ENCODE results near the gene DNAJC4. TPM values are rescaled to one million over a fixed set of nuclear protein-coding genes. Genes with fewer than 3 reads are reported as not detected.
A peak's percentile ranks its signal among the peaks of the same experiment; 100 is the strongest.

DNAJC4 gene
- total RNA-seq, 8 experiments from 2014 or later = 13.2 to 51.7 (median 26.9) TPM

DNA sequence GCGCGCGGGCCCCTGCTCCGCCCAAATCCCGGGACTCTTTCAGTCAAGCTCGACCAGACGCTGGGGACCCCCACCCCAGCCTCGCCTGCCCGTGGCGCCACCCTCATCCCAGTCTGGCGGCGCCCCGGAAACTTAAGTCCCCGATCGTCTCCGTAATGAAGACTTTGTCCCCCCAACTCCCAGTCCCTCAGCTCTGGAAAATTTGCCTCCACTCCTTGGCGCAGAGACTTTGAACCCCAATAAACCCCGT lies 21.3 kb downstream of the DNAJC4 start:
- Histone ChIP-seq H3K27ac (no peak overlapping the region), H3K4me1 (replicated peaks in 1 of 2) (peaks cover 14 to 25% of the 10 kb centered on the region in 2 donors)
- no peak for ATAC-seq (replicated peaks in 6 of 8)

GRCh38 chr11:64252003-64252872 lies 21.9 kb downstream of the DNAJC4 start:
- in situ Hi-C loops (cut with MboI; ENCODE audit: low pct_unique_long_range_greater_than_20kb in 2 of 9, low sequenced_read_pairs in 9 of 9, unreplicated experiment in 9 of 9) = no loop called here
- peak overlapping the region; percentile 37 to 61 (median 47) for H3K4me3 ChIP-seq
- H3K27ac ChIP-seq = no peak overlapping the region
- WGBS, 10 experiments = 3 to 18% methylated on average over 4 to 6 of the region's 23 CpGs; no CpG with 5 or more reads in 8 of the 10 experiments
- ATAC-seq (replicated peaks in 6 of 8) = peak in 3 of 8 experiments; percentile 11 to 38 (median 37)
- H3K4me1 ChIP-seq (replicated peaks in 1 of 2) = peaks cover 14 to 25% of the 10 kb centered on the region in 2 donors

More for the DNA sequence above, 21.3 kb downstream of the DNAJC4 start:
- in situ Hi-C loops (cut with MboI; ENCODE audit: low pct_unique_long_range_greater_than_20kb in 2 of 9, low sequenced_read_pairs in 9 of 9, unreplicated experiment in 9 of 9) = no loop called here
- 0% methylated on average over 3 of the region's 18 CpGs; no CpG with 5 or more reads in 9 of the 10 experiments for WGBS, 10 experiments
- H3K4me3 ChIP-seq = peak overlapping the region; percentile 37 to 61 (median 47)

DNA sequence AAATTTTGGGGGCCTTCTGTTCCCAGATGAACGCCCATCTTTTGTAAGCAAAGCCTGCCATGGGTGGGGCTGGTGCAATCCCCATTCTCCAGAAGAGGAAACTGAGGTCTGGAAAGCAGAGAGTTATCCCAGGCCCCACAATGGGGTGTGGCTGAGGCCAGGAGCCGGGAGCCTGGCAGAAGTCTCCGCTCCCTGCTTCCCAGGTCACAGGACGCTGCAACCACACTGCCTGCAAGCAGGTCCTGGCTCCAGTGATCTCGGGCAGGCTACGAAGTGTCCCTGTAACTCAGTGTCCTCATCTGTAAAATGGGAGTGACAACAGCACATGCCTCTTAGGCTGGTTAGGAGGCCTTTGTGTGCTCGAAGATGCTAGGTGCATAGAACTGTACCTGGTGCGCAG lies 22.7 kb downstream of the DNAJC4 start:
- H3K27ac ChIP-seq = no peak overlapping the region
- no peak for ATAC-seq (replicated peaks in 6 of 8)
- in situ Hi-C loops (cut with MboI; ENCODE audit: low pct_unique_long_range_greater_than_20kb in 2 of 9, low sequenced_read_pairs in 9 of 9, unreplicated experiment in 9 of 9) = no loop called here
- WGBS, 10 experiments = 61 to 90% (median 85%) methylated on average over 2 to 7 of the region's 8 CpGs; no CpG with 5 or more reads in 5 of the 10 experiments
- peaks cover 8 to 20% of the 10 kb centered on the region in 2 donors for H3K4me1 ChIP-seq (replicated peaks in 1 of 2)
- no peak overlapping the region for H3K4me3 ChIP-seq

- 100% methylated on average over 1 of the region's 5 CpGs; no CpG with 5 or more reads in 9 of the 10 experiments for WGBS, 10 experiments
- no peak for ATAC-seq (replicated peaks in 6 of 8)
- Histone ChIP-seq H3K4me1 (replicated peaks in 1 of 2) (peaks cover 8 to 20% of the 10 kb centered on the region in 2 donors), H3K27ac (no peak overlapping the region), H3K4me3 (no peak overlapping the region)
- in situ Hi-C loops (cut with MboI; ENCODE audit: low pct_unique_long_range_greater_than_20kb in 2 of 9, low sequenced_read_pairs in 9 of 9, unreplicated experiment in 9 of 9) = no loop called here
Measured at GRCh38 chr11:64253481-64253880, 23.1 kb downstream of the DNAJC4 start.

- in situ Hi-C loops (cut with MboI; ENCODE audit: low pct_unique_long_range_greater_than_20kb in 2 of 9, low sequenced_read_pairs in 9 of 9, unreplicated experiment in 9 of 9) = no loop called here
Measured at GRCh38 chr11:64254326-64254725, 24.0 kb downstream of the DNAJC4 start.

DNA sequence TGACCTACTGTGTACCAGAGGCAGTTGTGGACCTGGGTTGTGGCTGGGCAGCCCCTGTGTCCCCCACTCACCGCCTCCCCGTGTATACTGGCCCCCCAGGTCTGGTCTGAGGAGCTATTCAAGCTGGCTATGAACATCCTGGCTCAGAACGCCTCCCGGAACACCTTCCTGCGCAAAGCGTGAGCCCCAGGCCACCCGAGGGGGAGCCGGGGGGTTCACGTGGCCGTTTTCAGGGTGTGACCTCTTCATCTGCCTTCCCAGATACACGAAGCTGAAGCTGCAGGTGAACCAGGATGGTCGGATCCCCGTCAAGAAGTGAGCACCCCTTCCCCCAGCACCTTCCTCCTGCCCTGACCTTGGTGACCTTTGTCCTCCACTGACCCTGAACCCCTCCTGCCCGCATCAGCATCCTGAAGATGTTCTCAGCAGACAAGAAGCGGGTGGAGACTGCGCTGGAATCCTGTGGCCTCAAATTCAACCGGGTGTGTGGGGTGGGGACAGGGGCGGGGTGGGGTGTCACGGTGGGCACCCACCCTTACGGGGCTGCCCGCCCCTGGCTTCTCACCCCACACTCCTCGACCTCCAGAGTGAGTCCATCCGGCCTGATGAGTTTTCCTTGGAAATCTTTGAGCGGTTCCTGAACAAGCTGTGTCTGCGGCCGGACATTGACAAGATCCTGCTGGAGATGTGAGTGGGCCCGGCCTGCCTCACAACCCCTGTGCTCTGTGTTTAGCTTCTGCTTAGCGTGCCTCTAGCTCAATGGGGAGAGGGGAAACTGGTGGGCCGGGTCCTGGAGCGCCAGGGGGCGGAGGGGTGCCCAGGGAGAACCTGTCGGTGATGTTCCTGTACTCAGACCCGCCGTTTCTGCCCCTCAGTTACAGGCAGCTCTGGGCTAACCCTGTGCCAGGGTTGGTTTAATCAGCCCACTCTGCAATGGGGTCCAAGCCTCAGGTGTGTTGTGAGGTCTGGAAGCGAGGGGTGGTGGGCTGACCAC lies 25.1 kb downstream of the DNAJC4 start:
- ATAC-seq (replicated peaks in 6 of 8) = no peak
- 100% methylated on average over 1 to 4 of the region's 35 CpGs; no CpG with 5 or more reads in 6 of the 10 experiments for WGBS, 10 experiments
- in situ Hi-C loops (cut with MboI; ENCODE audit: low pct_unique_long_range_greater_than_20kb in 2 of 9, low sequenced_read_pairs in 9 of 9, unreplicated experiment in 9 of 9) = no loop called here
- Histone ChIP-seq H3K27ac (no peak overlapping the region), H3K4me1 (replicated peaks in 1 of 2) (peaks cover 7 to 8% of the 10 kb centered on the region in 2 donors), H3K4me3 (no peak overlapping the region)

More at GRCh38 chr11:64254326-64254725, 24.0 kb downstream of the DNAJC4 start:
- no peak for ATAC-seq (replicated peaks in 6 of 8)
- Histone ChIP-seq H3K27ac (no peak overlapping the region), H3K4me3 (no peak overlapping the region), H3K4me1 (replicated peaks in 1 of 2) (peaks cover 8 to 17% of the 10 kb centered on the region in 2 donors)
- WGBS, 10 experiments = 90 to 100% methylated on average over 1 to 2 of the region's 7 CpGs; no CpG with 5 or more reads in 8 of the 10 experiments

DNA sequence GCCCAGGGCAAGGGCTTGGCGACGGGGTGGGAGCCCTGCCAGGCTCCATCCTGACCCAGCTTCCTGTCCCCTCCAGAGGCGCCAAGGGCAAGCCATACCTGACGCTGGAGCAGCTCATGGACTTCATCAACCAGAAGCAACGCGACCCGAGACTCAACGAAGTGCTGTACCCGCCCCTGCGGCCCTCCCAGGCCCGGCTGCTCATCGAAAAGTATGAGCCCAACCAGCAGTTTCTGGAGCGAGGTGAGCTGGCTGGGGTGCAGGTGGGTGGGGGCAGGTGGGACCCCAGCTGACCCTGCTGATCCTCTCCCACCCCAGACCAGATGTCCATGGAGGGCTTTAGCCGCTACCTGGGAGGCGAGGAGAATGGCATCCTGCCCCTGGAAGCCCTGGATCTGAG lies 26.0 kb downstream of the DNAJC4 start:
- H3K27ac ChIP-seq = no peak overlapping the region
- H3K4me1 ChIP-seq (replicated peaks in 1 of 2) = peaks cover 2 to 4% of the 10 kb centered on the region in 2 donors
- no peak overlapping the region for H3K4me3 ChIP-seq
- 80 to 100% (median 96%) methylated on average over 1 to 4 of the region's 15 CpGs; no CpG with 5 or more reads in 7 of the 10 experiments for WGBS, 10 experiments
- ATAC-seq (replicated peaks in 6 of 8) = no peak
- in situ Hi-C loops (cut with MboI; ENCODE audit: low pct_unique_long_range_greater_than_20kb in 2 of 9, low sequenced_read_pairs in 9 of 9, unreplicated experiment in 9 of 9) = no loop called here

DNA sequence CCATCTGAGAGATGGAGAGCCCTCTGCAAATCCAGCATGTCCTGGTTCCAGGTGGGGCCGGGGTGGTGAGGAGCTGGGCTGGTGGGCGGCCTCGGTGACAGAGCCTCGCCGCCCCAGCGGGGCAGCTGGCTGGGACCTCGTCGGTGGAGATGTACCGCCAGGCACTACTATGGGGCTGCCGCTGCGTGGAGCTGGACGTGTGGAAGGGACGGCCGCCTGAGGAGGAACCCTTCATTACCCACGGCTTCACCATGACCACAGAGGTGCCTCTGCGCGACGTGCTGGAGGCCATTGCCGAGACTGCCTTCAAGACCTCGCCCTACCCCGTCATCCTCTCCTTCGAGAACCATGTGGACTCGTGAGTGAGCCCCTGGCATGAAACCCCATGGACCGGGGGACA lies 28.0 kb downstream of the DNAJC4 start:
- no peak overlapping the region for H3K27ac ChIP-seq
- in situ Hi-C loops (cut with MboI; ENCODE audit: low pct_unique_long_range_greater_than_20kb in 2 of 9, low sequenced_read_pairs in 9 of 9, unreplicated experiment in 9 of 9) = no loop called here
- ATAC-seq (replicated peaks in 6 of 8) = no peak
- 50 to 100% (median 58%) methylated on average over 1 to 4 of the region's 24 CpGs; no CpG with 5 or more reads in 6 of the 10 experiments for WGBS, 10 experiments
- peaks cover 3 to 4% of the 10 kb centered on the region in 2 donors for H3K4me1 ChIP-seq (replicated peaks in 1 of 2)
- H3K4me3 ChIP-seq = no peak overlapping the region

- no peak for ATAC-seq (replicated peaks in 6 of 8)
- in situ Hi-C loops (cut with MboI; ENCODE audit: low pct_unique_long_range_greater_than_20kb in 2 of 9, low sequenced_read_pairs in 9 of 9, unreplicated experiment in 9 of 9) = no loop called here
- 86% methylated on average over 1 of the region's 32 CpGs; no CpG with 5 or more reads in 9 of the 10 experiments for WGBS, 10 experiments
- no peak overlapping the region for H3K27ac ChIP-seq
- no peak overlapping the region for H3K4me3 ChIP-seq
- peaks cover 10 to 11% of the 10 kb centered on the region in 2 donors for H3K4me1 ChIP-seq (replicated peaks in 1 of 2)
Measured at GRCh38 chr11:64258946-64259532, 28.7 kb downstream of the DNAJC4 start.

GRCh38 chr11:64259533-64260067 lies 29.3 kb downstream of the DNAJC4 start:
- in situ Hi-C loops (cut with MboI; ENCODE audit: low pct_unique_long_range_greater_than_20kb in 2 of 9, low sequenced_read_pairs in 9 of 9, unreplicated experiment in 9 of 9) = no loop called here
- no peak overlapping the region for H3K27ac ChIP-seq
- H3K4me1 ChIP-seq (replicated peaks in 1 of 2) = peaks cover 16% of the 10 kb centered on the region in 2 donors
- WGBS, 10 experiments = 83 to 100% (median 90%) methylated on average over 1 to 2 of the region's 4 CpGs; no CpG with 5 or more reads in 2 of the 10 experiments
- H3K4me3 ChIP-seq = no peak overlapping the region
- no peak for ATAC-seq (replicated peaks in 6 of 8)

DNA sequence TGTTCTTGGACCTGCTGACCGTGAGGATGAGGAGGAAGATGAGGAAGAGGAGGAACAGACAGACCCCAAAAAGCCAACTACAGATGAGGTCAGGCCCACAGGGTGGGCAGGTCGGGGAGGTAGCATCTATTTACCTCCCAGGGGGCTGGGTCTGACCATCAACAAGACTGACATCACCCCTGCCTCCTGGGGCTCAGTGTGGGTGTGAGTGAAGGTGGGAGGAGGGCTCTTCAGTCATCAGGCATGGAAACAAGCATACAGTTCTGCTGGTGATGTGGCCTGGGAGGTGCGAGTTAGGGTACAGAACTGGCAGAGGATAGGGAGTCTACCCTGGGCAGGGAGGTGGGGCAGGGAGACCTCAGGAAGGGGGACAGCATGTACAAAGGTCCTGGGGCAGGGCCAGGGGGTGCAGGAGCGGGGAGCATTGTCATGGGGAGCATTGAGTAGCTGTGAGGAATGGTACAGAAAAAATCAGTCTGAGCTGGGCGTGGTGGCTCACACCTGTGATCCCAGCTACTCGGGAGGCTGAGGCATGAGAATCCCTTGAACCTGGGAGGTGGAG lies 29.9 kb downstream of the DNAJC4 start:
- no peak overlapping the region for H3K27ac ChIP-seq
- peaks cover 22% of the 10 kb centered on the region in 2 donors for H3K4me1 ChIP-seq (replicated peaks in 1 of 2)
- ATAC-seq (replicated peaks in 6 of 8) = no peak
- H3K4me3 ChIP-seq = no peak overlapping the region
- in situ Hi-C loops (cut with MboI; ENCODE audit: low pct_unique_long_range_greater_than_20kb in 2 of 9, low sequenced_read_pairs in 9 of 9, unreplicated experiment in 9 of 9) = no loop called here
- 80 to 100% (median 100%) methylated on average over 1 to 2 of the region's 6 CpGs; no CpG with 5 or more reads in 6 of the 10 experiments for WGBS, 10 experiments

DNA sequence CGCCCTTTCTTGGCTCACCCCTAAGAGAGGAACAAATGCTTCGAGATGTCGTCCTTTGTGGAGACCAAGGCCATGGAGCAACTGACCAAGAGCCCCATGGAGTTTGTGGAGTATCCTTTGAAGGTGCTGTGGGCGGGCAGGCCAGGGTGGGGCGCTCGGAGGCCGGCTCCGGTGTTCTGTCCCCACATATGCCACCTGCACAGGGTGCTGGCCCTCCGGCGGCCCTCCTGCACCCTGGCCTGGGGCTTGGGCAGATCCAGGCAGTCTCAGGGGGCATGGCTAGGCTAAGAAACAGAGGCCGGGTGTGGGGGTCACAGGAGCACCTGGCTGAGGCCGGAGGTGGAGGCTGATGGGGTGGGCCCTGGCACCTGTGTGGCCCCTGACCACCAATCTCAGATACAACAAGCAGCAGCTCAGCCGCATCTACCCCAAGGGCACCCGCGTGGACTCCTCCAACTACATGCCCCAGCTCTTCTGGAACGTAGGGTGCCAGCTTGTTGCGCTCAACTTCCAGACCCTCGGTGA lies 31.3 kb downstream of the DNAJC4 start:
- WGBS, 10 experiments = 81 to 98% (median 87%) methylated on average over 3 to 8 of the region's 18 CpGs; no CpG with 5 or more reads in 7 of the 10 experiments
- Histone ChIP-seq H3K27ac (no peak overlapping the region), H3K4me1 (replicated peaks in 1 of 2) (peaks cover 22 to 24% of the 10 kb centered on the region in 2 donors), H3K4me3 (no peak overlapping the region)
- in situ Hi-C loops (cut with MboI; ENCODE audit: low pct_unique_long_range_greater_than_20kb in 2 of 9, low sequenced_read_pairs in 9 of 9, unreplicated experiment in 9 of 9) = no loop called here
- no peak for ATAC-seq (replicated peaks in 6 of 8)
